Putamen (tissue), 1 donor: ENCODE results near the gene UNC5A.
A peak's percentile ranks its signal among the peaks of the same experiment; 100 is the strongest.

Experiments used
- DNase-seq: peaks from one replicate; pipeline ENCODE4 v3.0.0-alpha.2; 2016; ENCODE audit warnings: low spot score

Gene UNC5A

GRCh38 chr5:176846335-176847140 is 36.2 kb downstream of the UNC5A start:
- DNase-seq = no peak

- DNase-seq = no peak
Measured at GRCh38 chr5:176847148-176847547, 36.8 kb downstream of the UNC5A start.

- DNase-seq = no peak
Measured at GRCh38 chr5:176847726-176848290, 37.4 kb downstream of the UNC5A start.

GRCh38 chr5:176848651-176849050 is 38.3 kb downstream of the UNC5A start:
- no peak for DNase-seq

- no peak for DNase-seq
Measured at GRCh38 chr5:176849611-176850227, 39.4 kb downstream of the UNC5A start.

GRCh38 chr5:176850371-176851245 is 40.2 kb downstream of the UNC5A start:
- no peak for DNase-seq

GRCh38 chr5:176851380-176851779 is 41.0 kb downstream of the UNC5A start:
- DNase-seq = no peak

GRCh38 chr5:176851871-176852658 is 41.7 kb downstream of the UNC5A start:
- DNase-seq = no peak

- peak; percentile 64 for DNase-seq
Measured at GRCh38 chr5:176853151-176853778, 42.9 kb downstream of the UNC5A start.

- DNase-seq = no peak
Measured at GRCh38 chr5:176854164-176854563, 43.8 kb downstream of the UNC5A start.

- DNase-seq = no peak
Measured at GRCh38 chr5:176855598-176855997, 45.2 kb downstream of the UNC5A start.

GRCh38 chr5:176856746-176857145 is 46.4 kb downstream of the UNC5A start:
- no peak for DNase-seq

- no peak for DNase-seq
Measured at GRCh38 chr5:176857216-176857893, 47.0 kb downstream of the UNC5A start.

- DNase-seq = no peak
Measured at GRCh38 chr5:176857894-176858273, 47.5 kb downstream of the UNC5A start.

- no peak for DNase-seq
Measured at GRCh38 chr5:176859916-176860315, 49.6 kb downstream of the UNC5A start.

- DNase-seq = no peak
Measured at GRCh38 chr5:176860381-176860780, 50.0 kb downstream of the UNC5A start.

- no peak for DNase-seq
Measured at GRCh38 chr5:176861276-176861675, 50.9 kb downstream of the UNC5A start.

GRCh38 chr5:176862330-176862995 is 52.1 kb downstream of the UNC5A start:
- DNase-seq = no peak

- no peak for DNase-seq
Measured at GRCh38 chr5:176863041-176863764, 52.8 kb downstream of the UNC5A start.
